Left kidney (tissue), 8 donors: ENCODE measurements around the gene RACGAP1. TPM values are rescaled to one million over a fixed set of nuclear protein-coding genes. Genes with fewer than 3 reads are reported as not detected.
A peak's percentile ranks its signal among the peaks of the same experiment; 100 is the strongest.

ENCODE experiments used
- DNase-seq: peaks from one replicate; pipeline ENCODE4 v3.0.0-alpha.2; 2013
- long read RNA-seq, 8 donors: transcript quantifications; one replicate each; lab custom pipeline, GENCODE V29; 2026
- polyA plus RNA-seq: library from polyadenylated mRNA; unstranded; fragments of 120-200 nt; gene quantifications from one replicate; pipeline ENCODE4 v1.2.1, GENCODE V29; 2013; ENCODE audit not compliant: insufficient read length

The RACGAP1 gene, protein sequence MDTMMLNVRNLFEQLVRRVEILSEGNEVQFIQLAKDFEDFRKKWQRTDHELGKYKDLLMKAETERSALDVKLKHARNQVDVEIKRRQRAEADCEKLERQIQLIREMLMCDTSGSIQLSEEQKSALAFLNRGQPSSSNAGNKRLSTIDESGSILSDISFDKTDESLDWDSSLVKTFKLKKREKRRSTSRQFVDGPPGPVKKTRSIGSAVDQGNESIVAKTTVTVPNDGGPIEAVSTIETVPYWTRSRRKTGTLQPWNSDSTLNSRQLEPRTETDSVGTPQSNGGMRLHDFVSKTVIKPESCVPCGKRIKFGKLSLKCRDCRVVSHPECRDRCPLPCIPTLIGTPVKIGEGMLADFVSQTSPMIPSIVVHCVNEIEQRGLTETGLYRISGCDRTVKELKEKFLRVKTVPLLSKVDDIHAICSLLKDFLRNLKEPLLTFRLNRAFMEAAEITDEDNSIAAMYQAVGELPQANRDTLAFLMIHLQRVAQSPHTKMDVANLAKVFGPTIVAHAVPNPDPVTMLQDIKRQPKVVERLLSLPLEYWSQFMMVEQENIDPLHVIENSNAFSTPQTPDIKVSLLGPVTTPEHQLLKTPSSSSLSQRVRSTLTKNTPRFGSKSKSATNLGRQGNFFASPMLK
- 70.8 TPM for polyA plus RNA-seq
- long read RNA-seq, donor 1, transcript RACGAP1-201 (17 exons, 3,073 nt): major isoform, 5 of 7 reads
- long read RNA-seq, donor 1, partial matches to known transcripts: 0 of 7 reads
- long read RNA-seq, donor 1, other reads (novel, unspliced or antisense): 0 of 7 reads
- long read RNA-seq, donor 2, partial matches to known transcripts: 0 of 5 reads
- long read RNA-seq, donor 2, other reads (novel, unspliced or antisense): 0 of 5 reads
- long read RNA-seq, donor 3, partial matches to known transcripts: 0 of 5 reads
- long read RNA-seq, donor 3, other reads (novel, unspliced or antisense): 0 of 5 reads
- long read RNA-seq, donor 4: 0 reads
- long read RNA-seq, donor 5, partial matches to known transcripts: 0 of 4 reads
- long read RNA-seq, donor 5, other reads (novel, unspliced or antisense): 0 of 4 reads
- long read RNA-seq, donor 6, transcript RACGAP1-201 (17 exons, 3,073 nt): major isoform, 8 of 10 reads
- long read RNA-seq, donor 6, partial matches to known transcripts: 0 of 10 reads
- long read RNA-seq, donor 6, other reads (novel, unspliced or antisense): 0 of 10 reads
- long read RNA-seq, donor 7, partial matches to known transcripts: 0 of 6 reads
- long read RNA-seq, donor 7, other reads (novel, unspliced or antisense): 0 of 6 reads
- long read RNA-seq, donor 8, partial matches to known transcripts: 0 of 3 reads
- long read RNA-seq, donor 8, other reads (novel, unspliced or antisense): 0 of 3 reads

DNA sequence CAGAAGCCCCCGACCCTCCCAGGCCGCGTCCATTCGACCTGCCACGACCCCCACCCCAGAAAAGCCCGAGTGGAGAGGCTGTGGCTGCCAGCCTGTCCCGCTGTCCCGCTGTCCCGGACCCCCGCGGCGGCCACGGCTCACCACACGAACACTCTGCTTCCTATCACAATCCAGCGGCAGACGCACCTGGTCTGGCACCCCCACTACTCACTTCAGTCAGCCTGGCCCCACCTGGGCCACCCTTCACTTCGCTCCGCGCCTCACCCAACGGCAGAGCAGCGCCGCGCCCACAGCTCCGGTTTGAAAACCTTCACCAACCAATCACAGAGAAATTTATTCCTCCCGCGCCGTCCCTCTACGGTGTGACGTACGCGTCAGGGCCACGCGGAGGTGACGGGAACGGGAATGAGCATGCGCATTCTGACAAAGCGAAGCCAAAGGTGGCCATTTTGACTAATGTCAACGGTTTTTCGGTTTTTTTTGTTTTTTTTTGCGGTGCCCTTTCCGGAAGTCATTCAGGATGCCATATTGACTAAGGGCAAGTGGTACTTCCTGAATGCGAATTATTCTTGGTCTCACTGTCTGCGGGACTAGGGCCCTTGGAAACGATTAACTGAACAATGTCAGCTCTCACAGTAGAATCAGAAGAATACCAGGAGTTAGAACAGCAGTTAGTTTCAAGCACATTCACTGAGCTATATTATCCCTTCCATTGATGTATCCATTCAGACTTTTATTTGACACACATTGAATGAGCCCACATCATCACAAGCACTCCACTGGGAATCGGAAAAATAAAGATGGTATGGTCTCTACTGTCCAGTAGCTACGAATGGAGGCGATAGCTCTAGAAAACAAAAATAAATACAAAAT lies at the start of gene RACGAP1:
TSS of gene RACGAP1 (minus strand) at position 308 of the 873 bp plus-strand sequence. CDS start 8,779 bp downstream, outside the sequence.
- DNase-seq: peak; percentile 99

DNA sequence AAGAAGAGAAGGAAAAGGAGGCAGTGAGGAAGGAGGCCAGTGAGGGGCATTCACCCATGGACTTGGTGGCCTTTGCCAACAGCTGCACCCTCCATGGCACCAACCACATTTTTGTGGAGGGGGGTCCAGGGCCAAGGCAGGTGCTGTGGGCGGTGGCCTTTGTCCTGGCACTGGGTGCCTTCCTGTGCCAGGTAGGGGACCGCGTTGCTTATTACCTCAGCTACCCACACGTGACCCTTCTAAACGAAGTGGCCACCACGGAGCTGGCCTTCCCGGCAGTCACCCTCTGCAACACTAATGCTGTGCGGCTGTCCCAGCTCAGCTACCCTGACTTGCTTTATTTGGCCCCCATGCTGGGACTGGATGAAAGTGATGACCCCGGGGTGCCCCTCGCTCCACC lies 48.4 kb upstream of the RACGAP1 start:
- DNase-seq: no peak

DNA sequence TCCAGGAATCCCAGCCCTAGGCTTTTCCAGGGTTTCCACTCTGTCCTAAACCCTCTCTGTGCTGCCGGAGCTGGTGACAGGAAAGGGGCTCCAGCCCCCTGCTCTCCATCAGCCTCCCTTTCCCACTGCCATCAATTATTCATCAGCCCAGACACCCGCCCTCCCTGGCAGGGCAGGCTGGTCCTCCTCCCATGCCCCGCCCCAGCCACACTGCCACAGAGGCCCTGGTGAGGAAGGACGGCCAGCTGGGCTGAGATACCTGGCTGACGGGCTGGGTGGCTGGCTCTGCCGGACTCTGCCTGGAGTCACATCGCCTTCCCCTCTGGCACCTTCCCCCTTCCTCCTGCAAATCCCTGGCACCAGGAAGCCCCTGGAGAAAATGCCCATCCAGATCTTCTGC lies 47.9 kb upstream of the RACGAP1 start:
- DNase-seq: no peak

DNA sequence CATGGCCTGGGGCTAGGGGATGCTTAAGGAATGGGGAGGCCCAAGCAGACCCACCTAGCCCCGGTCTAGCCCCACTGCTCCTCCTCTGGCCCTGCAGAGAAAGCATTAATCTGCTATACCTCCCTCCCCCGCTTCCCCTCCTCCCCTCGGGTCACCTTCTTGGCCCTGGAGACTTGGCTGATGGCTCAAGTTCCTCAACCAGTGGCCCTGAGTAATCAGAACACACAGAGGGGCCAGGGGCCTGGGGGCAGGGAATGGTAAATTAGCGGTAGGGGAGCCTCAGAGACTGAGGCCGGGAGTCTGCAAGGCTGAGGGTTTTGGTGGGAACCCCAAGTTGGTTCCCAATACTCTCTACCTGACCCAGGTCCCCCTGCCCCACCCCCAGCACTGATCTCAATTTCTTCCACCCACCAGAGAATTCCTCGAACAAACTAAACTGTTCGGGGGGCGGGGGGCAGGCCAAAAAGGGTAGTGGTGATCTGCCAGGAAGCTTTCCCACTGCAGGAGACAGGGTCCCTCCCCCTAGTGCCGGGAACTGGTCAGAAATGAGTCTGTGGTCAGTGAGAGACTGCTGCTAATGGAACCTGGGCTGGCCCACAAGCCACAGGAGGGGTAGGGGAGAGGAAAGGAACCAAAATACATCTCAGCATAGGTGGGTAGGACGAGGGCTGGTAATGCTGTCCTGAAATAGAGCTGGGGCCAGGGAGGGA lies 47.1 kb upstream of the RACGAP1 start:
- DNase-seq: no peak

DNA sequence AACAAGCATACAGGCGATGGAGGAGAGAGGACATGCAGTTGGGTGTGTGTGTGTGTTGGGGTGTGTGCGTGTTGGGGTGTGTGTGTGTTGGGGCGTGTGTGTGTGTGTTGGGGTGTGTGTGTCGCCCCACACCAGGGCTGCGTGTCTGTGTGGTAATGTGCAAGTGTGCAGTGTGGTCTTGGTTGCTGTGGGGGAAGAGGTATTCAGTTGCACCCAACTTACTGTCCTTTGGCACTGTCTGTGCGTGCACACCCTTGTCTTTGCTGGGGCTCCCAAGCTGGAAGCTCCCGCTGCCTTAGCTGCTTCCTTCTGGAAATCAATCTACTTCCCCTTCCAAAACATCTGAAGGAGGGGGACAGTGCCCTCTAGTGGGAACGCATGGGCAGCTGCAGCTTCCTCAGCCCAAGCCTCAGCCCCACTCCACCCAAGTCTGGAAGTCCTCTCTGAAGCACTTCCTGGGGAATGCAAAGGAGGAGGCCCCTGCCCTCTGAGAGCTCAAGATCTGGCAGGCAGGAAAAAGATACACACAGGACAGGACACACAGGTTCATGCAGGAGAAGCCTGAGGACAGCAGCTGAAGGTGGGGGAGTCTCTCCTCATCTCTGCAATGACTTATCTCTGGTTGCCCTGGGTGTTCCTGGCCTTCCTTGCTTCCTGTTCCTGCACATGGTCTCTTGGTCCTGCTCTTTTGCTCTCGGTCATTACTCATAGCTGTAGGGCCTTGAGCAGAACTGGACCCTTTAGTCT lies 45.2 kb upstream of the RACGAP1 start:
- DNase-seq: peak; percentile 81

DNA sequence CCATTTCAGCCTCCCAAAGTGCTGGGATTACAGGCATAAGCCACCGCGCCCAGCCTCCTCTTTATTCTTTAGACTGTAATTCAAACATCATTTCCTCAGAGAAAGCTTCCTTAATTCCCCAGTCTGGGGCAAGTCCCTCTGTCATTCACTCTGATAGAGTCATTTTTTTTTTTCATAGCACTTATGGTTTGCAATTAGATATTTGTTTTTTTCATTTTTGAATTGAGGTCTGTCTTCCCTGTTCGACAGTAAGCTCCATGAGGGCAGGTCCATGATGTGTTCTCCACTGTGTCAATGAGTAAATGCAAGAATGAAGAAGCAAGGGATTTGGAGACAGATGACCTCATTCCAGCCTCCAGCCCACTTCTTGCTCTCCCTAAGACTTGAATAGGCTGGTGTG lies 44.2 kb upstream of the RACGAP1 start:
- DNase-seq: no peak

DNA sequence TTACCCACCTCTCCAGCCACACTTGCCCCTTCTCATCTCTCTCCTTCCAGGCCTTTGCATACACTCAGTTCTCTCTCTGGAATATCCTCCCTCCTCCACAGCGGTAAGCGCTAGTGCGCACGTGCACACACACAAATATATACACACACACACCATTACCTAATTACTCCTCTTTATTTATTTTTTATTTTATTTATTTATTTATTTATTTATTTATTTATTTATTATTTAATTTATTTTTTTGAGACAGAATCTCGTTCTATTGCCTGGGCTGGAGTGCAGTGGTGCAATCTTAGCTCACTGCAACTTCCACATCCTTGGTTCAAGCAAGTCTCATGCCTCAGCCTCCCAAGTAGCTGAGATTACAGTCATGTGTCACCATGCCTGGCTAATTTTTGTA lies 43.8 kb upstream of the RACGAP1 start:
- no peak for DNase-seq

DNA sequence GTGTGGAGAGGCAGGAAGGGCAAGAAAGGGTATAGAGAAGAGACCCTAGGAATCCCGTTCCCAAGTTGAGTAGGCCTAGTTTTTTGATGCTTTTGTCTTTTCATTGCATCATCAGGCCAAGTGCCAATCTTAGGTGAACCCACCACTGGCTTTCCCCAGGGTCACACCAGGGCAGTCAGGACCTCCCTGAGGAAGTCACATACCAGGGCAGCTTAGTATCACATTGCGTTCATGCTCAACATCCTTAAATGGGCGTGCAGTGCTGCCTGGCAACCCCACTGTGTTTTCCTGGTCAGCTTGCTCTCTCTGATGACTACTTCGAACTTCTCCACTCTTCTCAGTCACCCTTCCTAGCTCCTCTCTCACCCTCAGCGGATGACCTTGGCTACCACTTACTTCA lies 41.1 kb upstream of the RACGAP1 start:
- DNase-seq: no peak

DNA sequence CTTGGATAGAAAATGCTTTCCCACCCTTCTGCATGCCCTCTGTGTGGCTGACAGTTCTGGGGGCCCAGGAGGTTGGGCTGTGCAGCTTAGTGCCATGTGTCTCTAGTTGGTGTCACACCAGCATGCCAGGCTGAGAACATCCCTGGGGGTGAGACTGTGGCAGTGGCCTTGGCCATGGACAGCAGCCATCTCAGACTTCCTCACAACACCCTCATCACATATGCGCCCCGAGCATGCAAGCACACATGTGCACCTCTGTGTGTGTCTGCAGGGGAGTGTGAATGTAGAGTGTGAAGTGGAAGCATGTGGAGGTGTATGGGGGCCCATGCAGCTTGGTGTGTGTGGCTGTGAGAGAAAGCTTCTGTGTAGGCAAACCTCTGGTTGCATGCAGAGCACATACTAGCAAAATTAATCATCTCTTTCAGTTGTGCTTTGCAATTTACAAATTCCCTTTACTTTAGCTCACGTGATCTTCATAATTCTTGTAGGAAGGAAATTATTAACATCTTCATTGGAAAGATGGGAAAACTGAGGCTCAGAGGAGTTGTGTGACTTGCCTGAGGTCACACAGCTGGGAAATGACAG lies 40.5 kb upstream of the RACGAP1 start:
- no peak for DNase-seq

DNA sequence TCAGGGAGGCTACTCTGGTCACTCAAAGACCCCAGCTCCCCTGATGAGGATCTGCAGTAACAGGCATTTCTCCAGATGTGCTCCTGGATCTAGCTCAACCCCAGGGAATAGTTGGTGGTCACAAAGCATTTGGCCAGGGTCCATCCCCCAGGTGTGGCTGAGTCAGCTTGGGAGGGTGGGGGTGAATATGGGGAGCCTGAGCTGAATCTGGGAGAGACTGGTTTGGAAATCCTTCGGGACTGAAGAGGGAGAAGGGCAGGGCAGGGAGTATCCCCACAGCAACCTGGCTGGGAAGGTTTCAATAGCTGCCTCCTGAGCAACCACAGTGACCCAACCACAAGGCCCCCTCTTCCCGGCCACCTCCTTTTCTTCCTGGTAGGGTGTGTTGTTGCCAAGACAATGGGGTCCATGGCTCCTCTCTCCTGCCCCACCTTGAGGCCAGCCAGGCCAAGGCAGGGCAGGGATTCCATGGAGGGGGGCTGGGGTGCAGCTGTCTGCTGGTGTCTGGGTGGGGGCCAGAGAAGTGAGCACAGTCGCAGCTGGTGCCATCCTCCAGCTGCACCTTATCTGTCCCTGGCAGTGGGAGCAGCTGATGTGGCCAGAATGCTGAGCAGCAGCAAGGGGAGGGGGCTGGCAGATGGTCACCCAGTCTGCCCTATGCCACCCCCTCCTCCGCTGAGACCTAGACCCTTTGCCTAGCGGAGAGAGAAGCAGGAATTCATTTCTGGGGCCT lies 37.6 kb upstream of the RACGAP1 start:
- no peak for DNase-seq

DNA sequence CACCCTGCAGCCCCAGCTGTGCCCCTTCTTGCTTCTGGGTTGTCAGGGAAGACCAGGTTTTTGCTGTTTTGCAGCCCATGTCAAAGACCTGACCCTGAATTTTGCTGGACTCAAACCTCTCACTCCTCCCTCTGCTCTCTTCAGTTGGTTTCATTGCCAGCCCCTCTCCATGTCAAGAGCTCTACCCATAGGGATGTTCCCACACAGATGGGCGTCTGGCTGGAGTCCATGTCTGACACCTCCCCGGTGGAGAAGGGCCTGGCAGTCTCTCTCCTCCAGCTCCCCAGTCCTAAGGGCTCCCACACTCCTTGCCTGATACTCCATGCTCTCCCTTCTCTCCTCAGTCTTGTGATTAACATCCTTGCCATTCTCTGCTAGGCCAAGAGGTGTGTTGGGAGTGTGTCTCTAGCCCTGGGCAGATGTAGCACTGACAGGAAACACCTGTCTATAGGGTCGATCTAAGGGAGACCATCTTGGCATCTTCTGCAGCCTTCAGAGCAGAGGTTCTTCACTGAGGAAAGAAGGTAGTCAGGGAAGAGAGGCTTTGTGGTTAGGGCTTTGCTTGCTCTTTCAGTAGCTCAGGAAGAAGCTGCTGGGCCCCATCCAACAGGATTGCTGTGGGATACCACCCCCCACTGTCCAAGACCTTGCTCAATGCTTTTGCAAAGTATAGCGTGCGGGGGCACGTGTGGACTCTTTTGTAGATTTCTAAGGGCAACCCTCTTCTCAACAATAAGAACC lies 36.8 kb upstream of the RACGAP1 start:
- DNase-seq: no peak

DNA sequence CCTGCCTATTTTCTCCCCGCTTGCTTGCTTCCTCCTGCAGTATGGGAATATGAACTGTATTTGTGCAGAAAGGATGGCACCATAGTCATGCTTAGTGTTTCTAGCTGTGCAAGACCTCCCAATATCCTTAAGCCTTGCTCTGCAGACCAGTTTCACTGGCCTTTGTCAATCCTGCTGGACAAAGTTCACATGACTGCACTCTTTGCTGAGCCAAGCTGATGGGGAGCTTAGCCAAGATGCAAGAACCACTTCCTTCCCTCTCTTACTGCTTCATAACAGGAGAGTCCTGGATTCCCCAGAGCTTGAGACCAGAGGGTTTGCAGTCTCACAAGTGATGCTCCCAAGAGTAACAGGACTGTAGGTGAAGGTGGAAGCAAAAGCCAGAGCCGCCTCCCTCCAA lies 35.9 kb upstream of the RACGAP1 start:
- no peak for DNase-seq

DNA sequence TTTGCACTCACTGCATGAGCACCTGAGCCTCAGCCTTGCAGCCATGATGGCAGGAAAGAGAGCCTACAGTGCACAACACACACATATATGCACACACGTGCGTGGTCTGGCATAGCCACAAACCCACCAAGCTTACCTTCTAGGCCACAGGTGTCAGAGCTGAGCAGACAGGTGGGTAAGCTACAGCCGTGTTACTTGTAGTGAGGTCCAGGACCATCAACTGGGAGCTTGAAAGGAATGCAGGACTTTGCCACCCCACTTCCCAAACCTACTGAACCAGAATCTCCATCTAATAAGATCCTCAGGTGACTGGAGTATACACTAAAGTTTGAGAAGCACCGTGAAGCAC lies 34.8 kb upstream of the RACGAP1 start:
- no peak for DNase-seq

DNA sequence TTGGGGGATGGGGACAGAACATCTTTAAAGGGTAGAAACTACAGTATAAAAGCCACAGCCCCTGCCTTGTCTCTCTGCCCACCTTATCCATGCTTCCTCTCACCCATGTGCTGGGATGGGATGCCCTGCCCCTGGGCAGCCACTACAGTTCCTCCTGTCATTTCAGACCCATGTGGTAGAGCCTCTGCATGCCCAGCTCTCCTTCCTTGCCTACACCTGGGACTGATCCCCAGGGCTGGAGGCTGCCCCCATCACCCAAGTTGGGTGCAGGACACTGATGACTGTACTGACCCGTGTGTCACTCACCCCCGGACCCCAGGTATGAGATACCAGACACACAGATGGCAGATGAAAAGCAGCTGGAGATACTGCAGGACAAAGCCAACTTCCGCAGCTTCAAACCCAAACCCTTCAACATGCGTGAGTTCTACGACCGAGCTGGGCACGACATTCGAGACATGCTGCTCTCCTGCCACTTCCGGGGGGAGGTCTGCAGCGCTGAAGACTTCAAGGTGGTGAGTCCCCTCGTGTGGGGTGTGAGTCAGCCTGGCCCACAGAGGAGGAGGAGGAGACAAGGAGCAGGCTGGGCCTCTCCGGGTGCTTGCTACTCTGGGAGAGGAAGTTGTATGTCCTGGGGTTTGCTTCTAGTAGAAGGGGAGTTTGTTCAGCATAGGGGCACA lies 34.3 kb upstream of the RACGAP1 start:
- DNase-seq: no peak

DNA sequence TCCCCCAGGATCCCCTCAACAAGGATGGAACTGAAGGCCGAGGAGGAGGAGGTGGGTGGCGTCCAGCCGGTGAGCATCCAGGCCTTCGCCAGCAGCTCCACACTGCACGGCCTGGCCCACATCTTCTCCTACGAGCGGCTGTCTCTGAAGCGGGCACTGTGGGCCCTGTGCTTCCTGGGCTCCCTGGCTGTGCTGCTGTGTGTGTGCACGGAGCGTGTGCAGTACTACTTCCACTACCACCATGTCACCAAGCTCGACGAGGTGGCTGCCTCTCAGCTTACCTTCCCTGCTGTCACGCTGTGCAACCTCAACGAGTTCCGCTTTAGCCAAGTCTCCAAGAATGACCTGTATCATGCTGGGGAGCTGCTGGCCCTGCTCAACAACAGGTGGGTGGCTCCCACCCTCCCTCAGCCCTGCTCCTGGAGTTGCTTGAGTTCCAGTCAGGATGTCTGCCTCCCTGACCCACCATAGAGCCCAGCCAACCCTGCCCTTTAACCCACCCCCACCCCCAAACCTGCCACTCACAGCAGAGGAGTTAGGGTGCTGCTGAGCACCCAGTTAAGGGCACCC lies 33.5 kb upstream of the RACGAP1 start:
- DNase-seq: no peak

DNA sequence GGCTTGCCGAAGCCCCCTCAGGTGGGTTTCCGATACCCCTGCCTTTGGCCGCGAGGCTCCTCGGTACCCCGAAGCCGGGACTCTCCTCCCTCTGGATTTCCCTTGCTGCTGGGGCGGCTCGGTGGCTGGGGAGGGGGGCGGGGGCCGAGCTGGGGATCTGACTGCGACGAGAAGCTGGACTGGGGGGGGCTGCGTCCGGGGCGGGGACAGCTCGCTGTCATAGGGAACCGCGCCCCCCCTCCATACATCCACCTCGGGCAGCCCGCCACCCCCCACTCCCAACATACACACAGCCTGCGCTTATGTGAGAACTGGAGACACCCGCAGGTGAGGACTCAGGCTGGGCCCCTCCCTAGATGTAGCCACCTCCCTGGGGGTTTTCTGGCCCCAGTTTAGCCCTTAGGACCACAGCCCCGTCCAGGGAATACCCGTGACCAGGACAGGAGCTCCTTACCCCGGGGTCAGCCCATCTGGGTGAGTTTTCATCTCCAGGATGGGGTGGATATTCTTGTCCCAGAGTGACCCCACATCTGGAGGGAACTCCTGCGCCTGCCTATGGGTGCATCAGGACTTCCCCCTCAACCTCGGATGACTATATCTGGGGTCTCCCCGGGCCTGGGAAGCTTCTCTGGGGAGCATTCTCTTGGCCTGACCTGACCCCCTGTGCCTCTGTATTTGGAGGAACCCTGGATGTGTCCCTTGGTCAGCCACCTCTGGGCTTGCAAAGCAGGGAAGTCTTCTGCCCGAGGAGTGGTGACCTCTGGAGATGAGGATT lies 32.8 kb upstream of the RACGAP1 start:
- no peak for DNase-seq
